ENCODE results near the gene MYO7A. TPM values are rescaled to one million over a fixed set of nuclear protein-coding genes. Genes with fewer than 3 reads are reported as not detected.

The MYO7A gene
- total RNA-seq, 4 donors from 2014 or later: 11.7 to 26.4 (median 17.7) TPM

- TF ChIP-seq CTCF (IDR thresholded peaks at IDR 0.05; ENCODE audit: low read depth): no peak
These were observed 123.0 kb downstream of the MYO7A start for GRCh38 chr11:77250881-77251640.

GRCh38 chr11:77252555-77253270 is 124.7 kb downstream of the MYO7A start:
- TF ChIP-seq CTCF (IDR thresholded peaks at IDR 0.05; ENCODE audit: low read depth): no peak

GRCh38 chr11:77253690-77254089 is 125.6 kb downstream of the MYO7A start:
- no peak for TF ChIP-seq CTCF (IDR thresholded peaks at IDR 0.05; ENCODE audit: low read depth)

- no peak for TF ChIP-seq CTCF (IDR thresholded peaks at IDR 0.05; ENCODE audit: low read depth)
These were observed 131.6 kb downstream of the MYO7A start for GRCh38 chr11:77259641-77260040.

- no peak for TF ChIP-seq CTCF (IDR thresholded peaks at IDR 0.05; ENCODE audit: low read depth)
These were observed 134.8 kb downstream of the MYO7A start for GRCh38 chr11:77262803-77263202.

Other genes with a start within 250 kb of the MYO7A start
- gene B3GNT6, start 93.8 kb upstream of the MYO7A start, total RNA-seq: under 1 TPM in 1 of 4 donors, not detected in 3; 0.22 TPM
- gene CAPN5, start 61.3 kb upstream of the MYO7A start, total RNA-seq: 10 to 100 TPM in 1 of 4 donors, 1 to 10 TPM in 3; 2.4 to 10.5 (median 3.3) TPM
- not detected for gene OMP, start 25.4 kb upstream of the MYO7A start, total RNA-seq
- not detected for gene GDPD4, start 173.4 kb downstream of the MYO7A start, total RNA-seq

All from subcutaneous adipose tissue (tissue), 4 donors.